ENCODE data around the gene CHST15. TPM values are rescaled to one million over a fixed set of nuclear protein-coding genes. Genes with fewer than 3 reads are reported as not detected.

CHST15 gene
- total and polyA plus RNA-seq, 12 donors: 5.2 to 54.5 (median 29.2) TPM

DNA sequence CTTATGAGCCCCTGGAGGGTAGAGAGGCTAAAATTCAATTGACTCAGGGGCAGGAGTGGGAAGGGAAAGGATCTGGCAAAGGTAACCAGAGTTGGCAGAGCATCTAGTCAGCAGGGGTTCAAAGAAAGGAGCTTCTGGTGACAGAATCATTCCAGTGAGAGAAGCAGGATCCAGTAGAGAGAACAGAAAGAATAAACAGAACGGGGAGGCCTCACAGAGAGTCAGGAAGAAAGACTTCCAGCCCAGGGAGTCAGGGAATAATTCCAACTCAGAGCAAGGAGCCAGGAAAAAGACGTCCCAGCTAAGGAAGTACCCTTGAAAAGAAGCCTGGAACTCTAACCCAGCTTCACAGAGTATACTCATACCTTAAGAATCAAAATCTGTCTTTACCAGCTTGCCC lies 135.2 kb downstream of the CHST15 start:
- no peaks in the 10 kb centered on the region for H3K9me3 ChIP-seq (replicated peaks in 1 of 3)
- no peaks in the 10 kb centered on the region for H3K4me1 ChIP-seq (replicated peaks in 1 of 2)
- TF ChIP-seq, protein P1, sequence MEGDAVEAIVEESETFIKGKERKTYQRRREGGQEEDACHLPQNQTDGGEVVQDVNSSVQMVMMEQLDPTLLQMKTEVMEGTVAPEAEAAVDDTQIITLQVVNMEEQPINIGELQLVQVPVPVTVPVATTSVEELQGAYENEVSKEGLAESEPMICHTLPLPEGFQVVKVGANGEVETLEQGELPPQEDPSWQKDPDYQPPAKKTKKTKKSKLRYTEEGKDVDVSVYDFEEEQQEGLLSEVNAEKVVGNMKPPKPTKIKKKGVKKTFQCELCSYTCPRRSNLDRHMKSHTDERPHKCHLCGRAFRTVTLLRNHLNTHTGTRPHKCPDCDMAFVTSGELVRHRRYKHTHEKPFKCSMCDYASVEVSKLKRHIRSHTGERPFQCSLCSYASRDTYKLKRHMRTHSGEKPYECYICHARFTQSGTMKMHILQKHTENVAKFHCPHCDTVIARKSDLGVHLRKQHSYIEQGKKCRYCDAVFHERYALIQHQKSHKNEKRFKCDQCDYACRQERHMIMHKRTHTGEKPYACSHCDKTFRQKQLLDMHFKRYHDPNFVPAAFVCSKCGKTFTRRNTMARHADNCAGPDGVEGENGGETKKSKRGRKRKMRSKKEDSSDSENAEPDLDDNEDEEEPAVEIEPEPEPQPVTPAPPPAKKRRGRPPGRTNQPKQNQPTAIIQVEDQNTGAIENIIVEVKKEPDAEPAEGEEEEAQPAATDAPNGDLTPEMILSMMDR (IDR thresholded peaks at IDR 0.05): no peak
- TF ChIP-seq POLR2A (IDR thresholded peaks at IDR 0.05): no peak
- WGBS, 4 donors: 29 to 46% (median 31%) methylated on average over 2 of the region's 2 CpGs
- no peak overlapping the region for H3K4me3 ChIP-seq
- no peaks in the 10 kb centered on the region for H3K27me3 ChIP-seq
- no peak overlapping the region for H3K27ac ChIP-seq
- intact Hi-C loops (cut with DNase I): no loop called here
- no peak for DNase-seq
- no peaks in the 10 kb centered on the region for H3K36me3 ChIP-seq (replicated peaks in 1 of 2)

Other genes starting within 250 kb of the CHST15 start
- gene CPXM2, start 201.8 kb downstream of the CHST15 start, total RNA-seq: 10 to 100 TPM in 2 of 9 donors, 1 to 10 TPM in 6, under 1 TPM in 1; 0.17 to 10.8 (median 4.3) TPM
- gene CPXM2, start 201.8 kb downstream of the CHST15 start, polyA plus RNA-seq: 1 to 10 TPM; 2.9 to 4.5 (median 4.3) TPM

All from adrenal gland (tissue), 12 donors.